ENCODE data around the gene ART1.
"Not testable (repeated sequence)": the region's sequence is repeated elsewhere in the genome, so short reads cannot be mapped to it uniquely, and the experiment has no call there.

Gene ART1, protein sequence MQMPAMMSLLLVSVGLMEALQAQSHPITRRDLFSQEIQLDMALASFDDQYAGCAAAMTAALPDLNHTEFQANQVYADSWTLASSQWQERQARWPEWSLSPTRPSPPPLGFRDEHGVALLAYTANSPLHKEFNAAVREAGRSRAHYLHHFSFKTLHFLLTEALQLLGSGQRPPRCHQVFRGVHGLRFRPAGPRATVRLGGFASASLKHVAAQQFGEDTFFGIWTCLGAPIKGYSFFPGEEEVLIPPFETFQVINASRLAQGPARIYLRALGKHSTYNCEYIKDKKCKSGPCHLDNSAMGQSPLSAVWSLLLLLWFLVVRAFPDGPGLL

DNA sequence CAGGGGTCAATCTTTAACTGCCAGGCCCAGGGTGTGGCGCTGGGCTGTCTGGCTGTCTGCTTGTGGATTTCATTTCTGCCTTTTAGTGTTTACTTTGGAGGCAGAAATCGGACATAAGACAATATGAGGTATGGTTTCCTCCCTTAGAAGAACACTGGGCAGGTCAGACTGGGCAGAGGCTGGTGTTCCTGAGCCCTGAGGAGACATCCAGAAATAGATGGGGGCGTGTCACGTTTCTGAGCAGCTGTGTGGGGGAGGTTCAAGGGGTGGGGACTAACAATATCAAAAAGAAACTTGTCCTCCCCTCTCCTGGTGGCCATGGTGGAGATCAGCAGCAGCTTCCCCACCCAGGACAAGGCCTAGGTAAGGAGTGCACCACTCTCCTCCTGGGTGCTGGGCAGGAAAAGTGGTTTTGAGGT is at the start of gene ART1:
Gene ART1 (plus strand): TSS at position 312 of the 419 bp plus-strand sequence. CDS start 14,086 bp downstream, outside the sequence.
- no peak for DNase-seq

DNA sequence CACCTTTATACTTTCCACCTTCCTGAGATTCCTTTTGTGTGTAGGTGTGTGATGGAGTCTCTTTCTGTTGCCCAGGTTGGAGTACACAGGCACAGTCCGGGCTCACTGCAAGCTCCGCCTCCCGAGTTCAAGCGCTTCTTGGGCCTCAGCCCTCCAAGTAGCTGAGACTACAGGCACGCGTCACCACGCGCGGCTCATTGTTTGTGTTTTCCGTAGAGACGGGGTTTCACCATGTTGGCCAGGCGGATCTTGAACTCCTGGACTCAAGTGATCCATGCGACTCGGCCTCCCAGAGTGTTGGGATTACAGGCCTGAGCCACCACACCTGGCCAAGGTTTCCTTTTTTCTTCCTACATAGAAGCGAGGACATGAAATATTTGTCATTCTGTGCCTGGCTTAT is 47.2 kb upstream of the ART1 start:
- DNase-seq: not testable (repeated sequence)

DNA sequence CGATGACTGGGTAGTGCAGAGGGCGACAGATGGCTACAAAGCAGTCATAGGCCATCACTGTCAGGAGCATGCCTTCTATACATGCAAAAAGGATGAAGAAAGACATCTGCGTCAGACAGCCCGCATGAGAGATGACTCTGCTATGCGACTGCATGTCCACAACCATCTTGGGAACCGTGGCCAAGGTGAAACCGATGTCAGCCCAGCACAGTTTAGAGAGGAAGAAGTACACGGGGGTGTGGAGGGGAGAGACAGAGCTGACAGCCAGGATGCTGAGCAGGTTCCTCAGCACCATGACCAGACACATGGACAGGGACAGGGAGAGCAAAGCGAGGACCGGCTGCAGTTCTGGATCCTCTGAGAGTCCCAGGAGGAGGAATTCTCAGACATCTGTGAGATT is 44.7 kb upstream of the ART1 start:
- not testable (repeated sequence) for DNase-seq

DNA sequence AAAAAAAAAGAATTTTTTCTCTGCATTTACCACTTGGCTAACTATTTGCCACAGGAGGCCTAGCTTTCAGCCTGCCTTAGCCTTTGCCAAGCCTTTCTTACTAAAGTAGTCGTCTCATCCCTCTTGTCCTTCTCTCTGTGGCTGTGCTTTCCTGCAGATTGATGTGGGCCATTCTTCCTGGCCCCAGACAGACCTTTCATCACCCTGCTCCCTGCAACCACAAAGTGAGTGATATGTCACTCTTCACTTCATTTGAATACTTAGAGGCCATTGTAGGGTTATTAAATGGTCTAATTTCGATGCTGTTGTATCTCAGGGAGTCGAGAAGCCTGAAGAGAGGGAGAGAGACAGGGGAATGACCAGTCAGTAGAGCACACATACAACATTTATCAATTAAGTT is 40.8 kb upstream of the ART1 start:
- no peak for DNase-seq

DNA sequence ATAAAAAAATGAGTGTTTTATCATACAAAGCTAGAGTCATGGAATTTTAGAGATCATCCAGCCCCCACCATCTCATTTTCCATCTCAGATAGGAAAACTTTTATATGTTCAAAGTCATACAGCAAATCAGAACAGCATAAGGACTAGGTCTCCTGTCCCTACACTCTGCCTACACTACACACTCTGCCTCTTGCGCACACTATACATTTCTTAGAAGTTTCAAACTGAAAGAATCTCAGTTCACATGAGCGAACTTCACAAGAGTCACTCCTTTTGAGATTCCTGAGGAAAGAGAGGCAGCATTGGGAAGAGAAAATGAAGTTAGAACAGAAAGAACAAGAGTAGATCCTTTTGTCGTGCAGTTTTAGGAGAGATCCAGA is 39.7 kb upstream of the ART1 start:
- no peak for DNase-seq

DNA sequence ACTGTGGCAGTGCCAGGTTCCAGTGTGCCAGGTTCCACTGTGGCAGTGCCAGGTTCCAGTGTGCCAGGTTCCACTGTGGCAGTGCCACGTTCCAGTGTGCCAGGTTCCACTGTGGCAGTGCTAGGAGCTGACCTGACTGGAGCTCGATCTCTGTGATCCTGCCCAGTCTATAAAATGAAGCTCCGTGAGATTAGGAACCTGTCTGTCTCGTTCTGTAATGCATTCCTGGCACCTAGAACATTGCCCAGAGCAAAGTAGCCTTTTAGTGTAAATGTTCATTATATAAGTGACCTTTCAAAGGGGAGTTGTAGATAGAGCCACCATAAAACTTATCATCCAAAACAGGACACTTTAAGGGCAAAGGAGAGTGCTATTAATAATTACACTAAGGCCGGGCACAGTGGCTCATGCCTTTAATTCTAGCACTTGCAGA is 39.1 kb upstream of the ART1 start:
- DNase-seq: no peak

DNA sequence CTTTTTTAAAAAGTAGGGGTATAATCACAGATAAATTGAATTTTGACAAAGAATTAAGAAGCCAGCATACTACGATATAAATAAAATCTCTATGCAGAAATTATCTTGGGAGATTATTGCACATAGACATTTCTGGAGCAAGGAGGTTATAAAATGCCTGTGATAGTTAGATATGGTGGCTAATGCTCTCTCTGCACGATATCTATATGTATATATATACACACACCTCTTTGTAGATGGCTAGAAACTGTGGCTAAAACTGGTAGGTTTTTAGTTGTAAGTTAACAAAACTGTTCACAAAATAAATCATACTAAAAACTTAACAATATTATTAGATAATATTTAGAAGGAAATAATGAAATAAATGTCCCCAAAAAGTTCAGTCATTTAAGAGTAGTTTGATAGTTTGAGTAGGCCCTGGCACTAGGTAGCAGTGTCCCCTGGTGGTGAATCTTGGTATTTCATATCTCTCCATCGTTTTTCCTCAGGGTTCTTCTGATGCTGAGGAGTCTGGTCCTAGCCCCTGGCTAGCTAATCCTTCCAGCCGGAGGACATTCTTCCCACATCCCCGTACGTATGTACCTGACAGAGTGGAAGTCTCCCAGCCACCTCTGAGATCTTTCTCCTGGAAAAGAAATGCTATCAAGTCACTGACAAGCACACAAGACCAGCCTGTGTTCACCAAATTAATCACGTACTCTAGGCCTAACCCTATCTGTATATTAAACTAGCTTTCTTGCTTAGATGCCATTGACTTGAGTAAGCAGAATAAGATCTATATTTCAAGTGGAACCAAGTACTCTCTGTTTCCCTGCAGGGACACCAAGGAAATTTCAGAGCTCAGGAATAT is 35.3 kb upstream of the ART1 start:
- DNase-seq: no peak

DNA sequence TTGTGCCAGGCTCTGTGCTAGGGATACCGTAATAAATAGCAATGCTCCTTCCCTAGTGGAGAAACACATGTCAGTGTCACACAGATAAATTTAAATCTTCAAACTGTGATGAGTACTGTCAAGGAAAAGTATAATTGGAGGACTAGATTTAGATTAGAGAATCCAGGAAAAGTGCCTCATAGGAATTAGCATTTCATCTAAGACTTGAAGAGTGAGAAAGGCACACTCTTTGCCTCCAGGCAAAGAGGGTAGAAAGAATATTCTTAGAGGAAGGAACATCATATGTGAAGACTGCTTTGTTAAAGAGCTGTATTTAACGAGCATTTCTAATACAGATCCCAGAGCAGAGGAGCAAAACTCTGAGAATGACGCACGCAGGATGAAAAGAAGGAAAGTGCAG is 34.1 kb upstream of the ART1 start:
- DNase-seq: no peak

DNA sequence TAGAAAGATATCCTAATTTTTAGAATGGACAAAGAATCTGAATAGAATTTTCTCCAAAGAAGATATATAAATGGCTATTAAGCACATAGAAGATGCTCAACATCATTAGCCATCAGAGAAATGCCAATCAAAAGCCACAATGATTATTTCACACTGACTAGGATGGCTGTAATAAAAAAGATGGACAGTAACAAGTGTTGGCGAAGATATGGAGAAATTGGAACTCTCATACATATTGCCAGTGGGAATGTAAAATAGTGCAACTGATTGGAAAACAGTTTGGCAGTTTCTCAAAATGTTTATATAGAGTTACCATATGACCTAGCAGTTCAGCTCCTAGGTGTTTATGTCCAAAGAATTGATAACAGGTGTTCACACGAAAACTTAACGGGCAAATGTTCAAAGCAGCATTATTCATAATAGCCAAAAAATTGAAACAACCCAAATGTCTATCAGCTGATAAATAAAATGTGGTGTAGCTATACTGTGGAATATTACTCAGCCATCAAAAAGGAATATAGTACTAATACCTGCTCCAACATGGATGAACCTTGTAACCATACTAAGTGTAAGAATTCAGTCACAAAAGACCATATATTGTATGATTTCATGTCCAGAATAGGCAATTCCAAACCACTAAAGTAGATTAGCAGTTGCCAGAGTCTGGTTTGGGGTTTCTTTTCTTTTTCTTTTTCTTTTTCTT is 32.8 kb upstream of the ART1 start:
- no peak for DNase-seq

DNA sequence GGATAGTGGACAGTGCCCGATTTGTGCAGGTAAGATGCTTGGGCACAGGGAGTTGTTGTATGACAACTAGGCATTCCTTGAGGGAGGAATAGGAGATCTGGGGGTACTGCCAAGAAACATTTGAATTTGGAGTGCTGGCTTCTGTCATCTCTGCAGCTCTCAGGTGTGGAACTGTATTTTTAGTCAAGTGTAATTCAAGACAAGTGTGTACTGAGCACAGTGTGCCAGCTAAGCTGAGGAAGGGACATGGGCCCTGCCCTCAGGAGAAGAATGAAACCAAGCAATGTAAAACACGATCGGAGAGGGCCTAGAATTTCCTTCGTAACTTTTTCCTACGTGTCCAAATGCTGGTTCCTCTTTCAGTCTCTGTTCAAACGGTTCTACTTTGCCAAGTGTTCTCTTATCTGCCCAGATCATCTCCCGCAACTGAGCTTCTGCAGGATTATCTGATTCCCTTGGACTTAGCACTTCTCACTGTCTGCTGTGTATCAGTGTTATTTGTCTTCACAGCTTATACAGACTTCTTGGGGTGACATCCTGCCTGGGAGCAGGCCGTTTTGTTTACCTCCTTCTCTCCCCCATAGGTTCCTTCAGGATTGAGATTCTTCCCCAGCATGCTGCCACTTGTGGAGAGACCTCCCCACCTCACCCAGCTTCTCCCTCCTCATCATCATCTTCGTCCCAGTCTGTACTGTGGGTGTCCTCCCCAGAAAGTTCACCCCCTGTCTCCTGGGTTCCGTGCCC is 30.8 kb upstream of the ART1 start:
- DNase-seq: no peak

DNA sequence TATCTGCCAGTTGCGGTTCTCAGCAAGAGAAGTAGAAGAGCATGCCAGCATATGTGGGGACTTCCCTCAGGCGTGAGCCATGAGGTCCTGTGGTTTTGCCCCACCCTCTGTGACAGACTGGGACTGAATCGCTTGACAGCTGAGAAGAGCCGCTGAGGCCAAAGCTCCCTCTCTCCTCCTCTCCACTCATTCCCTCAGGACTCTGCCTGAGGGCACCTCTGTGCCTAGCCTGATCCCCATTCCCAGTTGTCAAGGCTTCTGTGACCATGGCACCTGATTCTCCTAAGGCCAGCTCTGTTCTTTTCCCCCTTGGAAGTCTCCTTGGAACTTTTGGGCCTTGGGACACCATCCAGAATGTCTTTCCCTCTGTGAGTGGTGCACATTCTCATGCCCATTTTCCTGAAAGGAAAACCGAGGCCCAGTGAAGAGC is 30.2 kb upstream of the ART1 start:
- no peak for DNase-seq

DNA sequence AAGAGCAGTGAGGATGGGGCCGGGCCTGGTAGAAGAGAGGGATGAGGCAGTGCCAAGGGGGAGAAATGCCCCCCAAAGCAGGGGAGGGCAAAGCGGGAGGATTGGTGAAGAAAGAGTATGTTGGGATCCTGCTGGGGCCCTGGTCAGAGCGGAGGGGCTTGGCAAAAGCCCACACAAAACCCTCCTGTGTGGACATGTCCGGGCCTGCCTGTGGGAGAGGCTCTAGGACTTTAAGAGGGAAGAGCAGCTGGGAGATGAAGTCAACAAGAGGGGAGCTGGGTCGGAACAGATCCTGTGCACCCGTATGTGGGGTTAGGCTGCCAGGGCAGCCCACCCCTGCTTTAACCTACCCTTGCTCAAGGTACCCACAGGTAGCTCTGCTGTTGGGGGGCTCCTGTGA is 28.9 kb upstream of the ART1 start:
- DNase-seq: no peak

DNA sequence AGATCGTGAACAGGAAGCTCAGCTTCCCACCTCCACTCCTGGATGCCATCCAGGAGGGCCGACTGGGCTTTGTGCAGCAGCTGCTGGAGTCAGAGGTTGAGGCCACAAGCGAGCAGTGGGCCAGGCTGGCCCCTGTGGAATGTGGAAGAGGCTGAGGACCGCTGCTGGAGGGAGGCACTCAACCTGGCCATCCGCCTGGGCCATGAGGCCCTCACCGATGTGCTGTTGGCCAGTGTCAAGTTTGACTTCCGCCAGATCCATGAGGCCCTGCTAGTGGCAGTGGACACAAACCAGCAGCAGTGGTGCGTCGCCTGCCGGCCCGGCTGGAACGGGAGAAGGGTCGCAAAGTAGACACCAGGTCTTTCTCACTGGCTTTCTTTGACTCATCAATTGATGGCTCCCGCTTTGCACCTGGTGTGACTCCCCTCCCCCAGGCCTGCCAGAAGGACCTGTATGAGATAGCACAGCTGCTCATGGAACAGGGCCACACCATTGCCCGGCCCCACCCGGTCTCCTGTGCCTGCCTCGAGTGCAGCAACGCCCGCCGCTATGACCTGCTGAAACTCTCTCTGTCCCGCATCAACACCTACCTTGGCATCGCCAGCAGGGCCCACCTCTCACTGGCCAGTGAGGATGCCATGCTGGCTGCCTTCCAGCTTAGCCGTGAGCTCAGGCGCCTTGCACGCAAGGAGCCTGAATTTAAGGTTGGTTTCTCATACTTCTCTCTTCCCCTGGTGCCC is 28.0 kb upstream of the ART1 start:
- no peak for DNase-seq

DNA sequence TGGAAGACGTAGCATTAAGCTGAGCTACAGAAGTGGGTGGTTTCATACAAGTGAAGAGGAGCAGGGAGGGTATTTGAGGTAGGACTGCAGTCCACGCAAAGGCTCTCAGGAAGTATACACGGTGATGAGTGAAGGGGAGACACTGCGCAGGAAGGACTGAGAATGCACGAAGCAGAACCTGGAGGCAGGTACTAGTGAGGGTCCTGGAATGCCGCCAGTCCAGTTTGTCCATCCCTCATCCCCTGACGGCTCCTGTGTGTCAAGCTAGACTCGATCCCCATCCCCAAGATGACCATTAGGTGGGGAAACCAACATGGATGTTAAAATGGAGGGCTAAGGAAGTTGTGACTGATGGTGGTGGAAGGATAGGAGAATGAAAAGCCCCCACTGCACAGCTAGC is 26.9 kb upstream of the ART1 start:
- no peak for DNase-seq

DNA sequence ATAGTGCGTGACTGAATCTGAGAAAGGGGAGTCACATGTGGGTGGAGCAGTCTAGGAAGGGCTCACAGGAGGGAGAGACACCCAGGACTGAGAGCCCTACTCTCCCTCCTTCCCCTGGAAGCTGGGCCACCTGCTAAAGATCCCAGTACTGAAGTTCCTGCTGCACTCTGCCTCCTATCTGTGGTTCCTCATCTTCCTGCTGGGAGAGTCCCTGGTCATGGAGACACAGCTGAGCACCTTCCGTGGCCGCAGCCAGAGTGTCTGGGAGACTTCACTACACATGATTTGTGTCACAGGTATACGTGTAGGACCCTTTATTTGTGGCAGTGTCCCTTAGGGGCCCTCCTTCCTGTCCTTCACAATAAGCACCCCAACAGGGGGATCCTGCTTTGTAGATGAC is 22.4 kb upstream of the ART1 start:
- no peak for DNase-seq

DNA sequence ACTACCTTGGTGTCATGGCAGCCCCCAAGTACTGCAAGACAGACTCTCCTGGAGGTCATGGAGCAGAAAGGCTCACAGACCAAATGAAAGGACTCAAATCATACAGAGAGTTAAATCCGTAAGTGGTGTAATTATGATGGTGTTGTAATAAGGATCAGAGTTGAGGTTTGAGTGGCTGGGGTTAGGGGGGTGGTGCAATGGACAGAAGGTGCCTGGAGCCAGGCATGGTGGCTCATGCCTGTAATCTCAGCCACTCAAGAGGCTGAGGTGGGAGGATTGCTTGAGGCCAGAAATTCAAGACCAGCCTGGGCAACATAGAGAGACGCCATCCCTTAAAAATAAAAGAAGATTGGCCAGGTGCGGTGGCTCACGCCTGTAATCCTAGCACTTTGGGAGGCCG is 21.8 kb upstream of the ART1 start:
- no peak for DNase-seq

DNA sequence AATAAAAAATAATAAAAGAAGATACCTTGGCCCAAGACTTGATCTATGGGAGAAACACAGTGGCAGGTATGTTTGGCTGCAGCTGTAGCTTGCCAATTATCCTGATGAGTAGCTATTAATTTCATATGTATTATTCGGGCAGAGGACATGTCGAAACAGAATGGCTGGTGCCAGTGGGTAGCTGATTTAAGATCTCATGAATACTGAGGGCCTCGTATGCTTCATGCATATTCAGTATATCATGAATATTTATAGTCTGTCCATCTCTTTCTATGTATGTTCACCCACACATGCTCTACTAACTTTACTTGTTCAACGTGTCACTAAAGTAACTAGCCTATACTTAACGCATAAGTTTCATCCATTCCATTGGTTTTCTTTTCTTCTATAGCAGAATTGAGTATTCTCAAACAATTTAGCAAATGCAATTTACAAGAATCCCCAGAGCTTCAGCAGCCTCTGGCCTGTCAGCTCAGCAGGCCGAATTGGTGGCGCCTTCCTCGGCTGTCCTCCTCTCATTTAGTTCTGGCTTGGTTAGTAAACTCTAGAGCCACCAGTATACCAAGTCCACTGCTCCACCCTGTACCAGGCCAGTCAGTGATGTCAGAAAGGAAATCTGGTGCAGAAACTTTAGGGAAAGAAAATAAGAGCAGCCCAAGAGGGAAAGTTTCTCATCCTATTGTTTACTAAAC is 21.0 kb upstream of the ART1 start:
- no peak for DNase-seq

DNA sequence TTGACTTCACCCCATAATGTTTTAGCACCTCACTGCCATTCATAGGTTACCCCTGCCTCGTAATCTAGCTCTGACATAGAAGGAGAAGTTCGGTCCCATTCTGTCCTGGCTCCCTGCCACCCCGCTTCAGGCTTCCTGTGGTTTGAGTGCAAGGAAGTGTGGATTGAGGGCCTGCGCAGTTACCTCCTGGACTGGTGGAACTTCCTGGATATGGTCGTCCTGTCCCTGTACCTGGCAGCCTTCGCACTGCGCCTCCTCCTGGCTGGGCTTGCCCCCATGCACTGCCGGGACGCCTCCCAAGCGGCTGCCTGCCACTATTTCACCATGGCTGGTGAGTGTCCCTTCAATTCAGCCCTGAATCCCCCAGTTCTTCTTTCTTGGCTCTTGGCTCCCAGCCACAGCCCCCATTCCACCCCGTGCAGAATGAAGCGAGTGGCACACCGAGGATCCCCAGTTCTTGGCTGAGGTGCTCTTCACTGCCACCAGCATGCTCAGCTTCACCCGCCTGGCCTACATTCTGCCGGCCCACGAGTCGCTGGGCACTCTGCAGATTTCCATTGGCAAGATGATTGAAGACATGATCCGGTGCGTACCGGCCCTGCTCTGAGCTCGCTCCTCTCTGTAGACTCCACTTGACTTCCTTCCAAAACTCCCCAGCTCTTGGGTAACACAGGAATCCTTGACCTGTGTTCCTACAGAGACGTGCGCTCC is 18.5 kb upstream of the ART1 start:
- no peak for DNase-seq

DNA sequence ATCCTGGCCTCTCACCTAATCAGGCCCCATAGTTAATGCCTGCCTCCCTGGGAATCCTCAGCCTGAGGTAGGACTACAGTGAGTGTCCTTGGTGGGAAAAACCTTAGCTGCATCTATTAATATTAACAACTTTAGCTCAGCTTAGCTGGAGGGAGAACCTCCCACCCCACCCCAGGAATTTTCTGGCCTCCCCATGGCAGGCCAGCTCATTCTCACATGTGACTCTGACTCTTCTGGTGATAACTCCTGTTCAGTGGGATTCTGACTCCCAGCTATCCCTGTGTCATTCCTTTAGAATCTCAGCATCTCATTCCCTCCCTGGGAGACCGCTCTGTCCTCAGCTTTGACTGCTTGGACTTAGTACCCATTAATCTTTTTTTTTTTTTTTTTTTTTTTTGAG is 17.6 kb upstream of the ART1 start:
- DNase-seq: no peak

DNA sequence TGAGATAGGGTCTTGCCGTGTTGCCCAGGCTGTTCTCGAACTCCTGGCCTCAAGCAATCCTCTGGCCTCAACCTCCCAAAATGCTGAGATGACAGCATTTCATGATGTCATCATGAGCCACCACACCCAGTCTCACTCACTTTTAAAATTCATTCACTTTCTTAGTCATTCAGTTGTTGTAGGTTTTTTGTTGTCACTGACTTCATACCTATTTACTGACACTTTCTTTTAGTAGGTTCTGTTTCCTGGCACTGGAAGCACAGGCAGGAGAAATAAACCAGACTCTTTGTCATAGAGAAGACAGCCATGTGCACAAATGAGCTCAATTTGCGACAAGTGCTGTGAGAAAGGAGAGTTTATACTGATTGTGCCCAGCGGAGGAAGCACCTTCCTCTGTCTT is 13.6 kb upstream of the ART1 start:
- no peak for DNase-seq
